ENCODE measurements around the gene EPS15. TPM values are rescaled to one million over a fixed set of nuclear protein-coding genes. Genes with fewer than 3 reads are reported as not detected.

The EPS15 gene
- total and polyA plus RNA-seq, 10 of the 15 experiments (the other 5 are each of a cell fraction or from before 2014, with no cell fraction given) = 24.7 to 87.8 (median 56.3) TPM

DNA sequence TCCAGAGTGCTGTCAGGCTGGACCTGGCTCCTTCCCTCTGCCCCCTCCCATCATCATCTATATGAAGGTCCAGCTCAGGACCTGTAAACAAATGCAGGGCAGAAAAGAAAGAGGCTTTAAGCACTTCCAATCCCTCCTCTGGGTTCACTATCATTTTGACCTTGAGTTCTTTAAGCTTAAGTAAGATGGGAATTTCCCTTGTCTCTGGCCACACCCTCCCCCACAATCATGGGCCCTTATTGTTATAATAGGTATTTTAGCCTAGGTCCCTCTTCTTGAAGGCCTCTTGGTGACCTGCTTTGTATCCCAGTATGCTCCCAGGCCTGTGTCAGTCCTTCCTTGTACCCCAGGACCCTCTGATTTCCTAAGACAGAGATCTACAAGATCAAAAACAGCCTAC lies 45.1 kb upstream of the EPS15 start:
- FAIRE-seq (no peak), ATAC-seq (peak; percentile 87), DNase-seq (ENCODE audit: low read depth, low spot score) (no peak)
- peak overlapping the region; percentile 33; the same call in 1 of the 2 replicates for H2AFZ ChIP-seq (ENCODE audit: control insufficient read depth, low read depth, low read length)
- no peaks in the 10 kb centered on the region for H4K20me1 ChIP-seq (ENCODE audit: control insufficient read depth, insufficient read depth)
- intact Hi-C loops (cut with micrococcal nuclease; ENCODE audit: unreplicated experiment) (no loop called here), in situ Hi-C loops (cut with MboI) (no loop called here)
- no TSS peak for BruUV-seq (replicated peaks)
- peak overlapping the region; percentile 50; the same call in 1 of the 2 replicates for H3K4me2 ChIP-seq (ENCODE audit: control insufficient read depth, insufficient read depth)
- H3K79me2 ChIP-seq (ENCODE audit: control insufficient read depth, insufficient read depth, low read length) = no peaks in the 10 kb centered on the region
- ChIA-PET SMC1A (ENCODE audit: uncharacterized antibody, unreplicated experiment) (interaction anchor here (1.1 kb wide), 1 partner anchor 11 kb away, joined by 4 read pairs; no protein-coding TSS in a partner anchor), RAD21 (ENCODE audit: unreplicated experiment) (no interaction called here), CTCF (no interaction called here), POLR2A (interaction anchor here (0.6 kb wide), 1 partner anchor 146 kb away, joined by 5 read pairs; no protein-coding TSS in a partner anchor)
- H3K27me3 ChIP-seq (replicated peaks in 1 of 2; ENCODE audit: control insufficient read depth in 2 of 2, insufficient read depth in 2 of 2, low read length in 1 of 2) = no peaks in the 10 kb centered on the region
- H3K36me3 ChIP-seq (ENCODE audit: control insufficient read depth in 2 of 2, insufficient read depth in 2 of 2, low read length in 1 of 2) = no peaks in the 10 kb centered on the region
- no peak overlapping the region for H3K4me3 ChIP-seq
- peaks cover 21% of the 10 kb centered on the region for H3K4me1 ChIP-seq (ENCODE audit: control insufficient read depth, insufficient read depth, low read length)
- no peaks in the 10 kb centered on the region for H3K9me3 ChIP-seq (replicated peaks; ENCODE audit: control insufficient read depth, insufficient read depth, low read length)
- no peak overlapping the region for H3K27ac ChIP-seq (ENCODE audit: control insufficient read depth, insufficient read depth)
- TF ChIP-seq RUNX3 (IDR thresholded peaks at IDR 0.05; ENCODE audit: low read length) (peak; percentile 34; the same call in 1 of the 2 replicates), MXI1 (IDR thresholded peaks at IDR 0.05; ENCODE audit: low read depth, low read length) (no peak), SUZ12 (IDR thresholded peaks at IDR 0.05; ENCODE audit: unreplicated experiment) (no peak)
- H3K9ac ChIP-seq (ENCODE audit: control insufficient read depth, insufficient read depth, low read length) = peak overlapping the region; percentile 4; the same call in 1 of the 2 replicates

DNA sequence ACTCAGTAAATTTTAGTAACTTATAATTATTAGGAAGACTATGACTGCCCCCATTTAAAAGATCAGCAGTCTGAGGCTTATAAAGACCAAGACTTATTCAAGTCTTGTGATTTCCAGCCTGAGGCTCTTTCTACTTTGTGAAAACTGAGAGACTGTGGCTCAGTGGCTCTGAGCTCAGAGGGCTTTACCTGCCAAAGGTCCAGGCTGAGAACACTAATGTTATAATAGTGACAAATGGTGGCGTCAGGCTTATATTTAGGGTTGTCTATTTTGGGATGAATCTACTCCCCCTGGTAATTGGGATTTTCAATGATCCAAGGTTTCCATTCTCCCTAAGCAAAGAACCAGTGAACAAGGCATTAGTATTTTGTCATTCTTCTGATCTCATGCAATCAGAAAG lies 42.6 kb upstream of the EPS15 start:
- Histone ChIP-seq H4K20me1 (ENCODE audit: control insufficient read depth, insufficient read depth) (no peaks in the 10 kb centered on the region), H3K27me3 (replicated peaks in 1 of 2; ENCODE audit: control insufficient read depth in 2 of 2, insufficient read depth in 2 of 2, low read length in 1 of 2) (no peaks in the 10 kb centered on the region), H2AFZ (ENCODE audit: control insufficient read depth, low read depth, low read length) (no peak overlapping the region), H3K4me3 (no peak overlapping the region), H3K36me3 (ENCODE audit: control insufficient read depth in 2 of 2, insufficient read depth in 2 of 2, low read length in 1 of 2) (no peaks in the 10 kb centered on the region), H3K4me2 (ENCODE audit: control insufficient read depth, insufficient read depth) (no peak overlapping the region), H3K9ac (ENCODE audit: control insufficient read depth, insufficient read depth, low read length) (no peak overlapping the region), H3K79me2 (ENCODE audit: control insufficient read depth, insufficient read depth, low read length) (no peaks in the 10 kb centered on the region), H3K4me1 (ENCODE audit: control insufficient read depth, insufficient read depth, low read length) (peaks cover 11% of the 10 kb centered on the region), H3K9me3 (replicated peaks; ENCODE audit: control insufficient read depth, insufficient read depth, low read length) (no peaks in the 10 kb centered on the region), H3K27ac (ENCODE audit: control insufficient read depth, insufficient read depth) (no peak overlapping the region)
- ChIA-PET RAD21 (ENCODE audit: unreplicated experiment) (no interaction called here), CTCF (interaction anchor here (1.2 kb wide), 1 partner anchor 65 kb away, joined by 3 read pairs; no protein-coding TSS in a partner anchor), POLR2A (no interaction called here), SMC1A (ENCODE audit: uncharacterized antibody, unreplicated experiment) (no interaction called here)
- 93% methylated on average over 1 of the region's 1 CpG for WGBS (ENCODE audit: insufficient coverage, insufficient replicate concordance, low lambda C conversion rate, missing lambda C conversion rate)
- no TSS peak for BruUV-seq (replicated peaks)
- DNase-seq (ENCODE audit: low read depth, low spot score) (no peak), ATAC-seq (no peak), FAIRE-seq (no peak)
- intact Hi-C loops (cut with micrococcal nuclease; ENCODE audit: unreplicated experiment) (no loop called here), in situ Hi-C loops (cut with MboI) (no loop called here)
- TF ChIP-seq HDAC6 (IDR thresholded peaks at IDR 0.05; ENCODE audit: unreplicated experiment) (no peak), HCFC1 (IDR thresholded peaks at IDR 0.05; ENCODE audit: low read length) (no peak), FOXM1 (IDR thresholded peaks at IDR 0.05; ENCODE audit: low read depth, low read length) (no peak), TCF12 (IDR thresholded peaks at IDR 0.05; ENCODE audit: low read depth, low read length) (no peak), BHLHE40 (IDR thresholded peaks at IDR 0.05; ENCODE audit: borderline replicate concordance in 1 of 2, low read depth in 2 of 2, low read length in 1 of 2) (no peak), CREB1 (IDR thresholded peaks at IDR 0.05; ENCODE audit: low read depth) (no peak), RBBP5 (conservative IDR thresholded peaks at IDR 0.05) (no peak), ATF7 (IDR thresholded peaks at IDR 0.05; ENCODE audit: low read depth) (no peak), NBN (IDR thresholded peaks at IDR 0.05) (no peak), IKZF2 (IDR thresholded peaks at IDR 0.05) (no peak), STAT3 (IDR thresholded peaks at IDR 0.05; ENCODE audit: low read depth, low read length) (no peak), ZZZ3 (IDR thresholded peaks at IDR 0.05; ENCODE audit: control insufficient read depth, insufficient read length, low read depth) (no peak), NFYA (IDR thresholded peaks at IDR 0.05; ENCODE audit: borderline replicate concordance, low read depth, low read length) (no peak), CHD2 (IDR thresholded peaks at IDR 0.05; ENCODE audit: borderline replicate concordance, low read depth, low read length) (no peak), IRF4 (IDR thresholded peaks at IDR 0.05; ENCODE audit: low read depth, low read length) (no peak)
- TF ChIP-seq, protein P1, sequence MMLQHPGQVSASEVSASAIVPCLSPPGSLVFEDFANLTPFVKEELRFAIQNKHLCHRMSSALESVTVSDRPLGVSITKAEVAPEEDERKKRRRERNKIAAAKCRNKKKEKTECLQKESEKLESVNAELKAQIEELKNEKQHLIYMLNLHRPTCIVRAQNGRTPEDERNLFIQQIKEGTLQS (IDR thresholded peaks at IDR 0.05; ENCODE audit: borderline replicate concordance, extremely low read depth, low read depth, low read length) = no peak
- TF ChIP-seq, protein P2, sequence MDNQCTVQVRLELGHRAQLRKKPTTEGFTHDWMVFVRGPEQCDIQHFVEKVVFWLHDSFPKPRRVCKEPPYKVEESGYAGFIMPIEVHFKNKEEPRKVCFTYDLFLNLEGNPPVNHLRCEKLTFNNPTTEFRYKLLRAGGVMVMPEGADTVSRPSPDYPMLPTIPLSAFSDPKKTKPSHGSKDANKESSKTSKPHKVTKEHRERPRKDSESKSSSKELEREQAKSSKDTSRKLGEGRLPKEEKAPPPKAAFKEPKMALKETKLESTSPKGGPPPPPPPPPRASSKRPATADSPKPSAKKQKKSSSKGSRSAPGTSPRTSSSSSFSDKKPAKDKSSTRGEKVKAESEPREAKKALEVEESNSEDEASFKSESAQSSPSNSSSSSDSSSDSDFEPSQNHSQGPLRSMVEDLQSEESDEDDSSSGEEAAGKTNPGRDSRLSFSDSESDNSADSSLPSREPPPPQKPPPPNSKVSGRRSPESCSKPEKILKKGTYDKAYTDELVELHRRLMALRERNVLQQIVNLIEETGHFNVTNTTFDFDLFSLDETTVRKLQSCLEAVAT (IDR thresholded peaks at IDR 0.05) = no peak
